Astrocyte (in vitro differentiated cells and primary cell): ENCODE data around the gene CREB3L1. TPM values are rescaled to one million over a fixed set of nuclear protein-coding genes. Genes with fewer than 3 reads are reported as not detected.

Experiments
- DNase-seq: peaks from one replicate; pipeline ENCODE4 v3.0.0-alpha.2; 2010; ENCODE audit warnings: low read depth
- FAIRE-seq: peaks from 2 replicates; lab custom pipeline; 2011; peaks lifted over from hg19 to GRCh38; lab: Jason Lieb, UNC
- H2AFZ ChIP-seq: 2 replicates; pipeline ENCODE4 v1.6.0; 2012; ENCODE audit warnings: low read depth, low read length, inconsistent platforms
- H3K27ac ChIP-seq: 2 replicates; pipeline ENCODE4 v1.5.1; 2011; ENCODE audit warnings: low read depth, low read length, inconsistent platforms
- H3K27me3 ChIP-seq: 2 replicates; pipeline ENCODE4 v1.6.0; 2011; ENCODE audit warnings: low read length, inconsistent platforms; ENCODE audit not compliant: insufficient read depth
- H3K36me3 ChIP-seq: 2 replicates; pipeline ENCODE4 v1.5.1; 2011; ENCODE audit warnings: low read length, inconsistent platforms; ENCODE audit not compliant: insufficient read depth
- H3K4me1 ChIP-seq: 2 replicates; pipeline ENCODE4 v1.5.1; 2011; ENCODE audit warnings: low read length, inconsistent platforms; ENCODE audit not compliant: insufficient read depth
- H3K4me2 ChIP-seq: 2 replicates; pipeline ENCODE4 v1.6.0; 2012; ENCODE audit warnings: low read length, inconsistent platforms
- H3K4me3 ChIP-seq: 2 replicates; pipeline ENCODE4 v1.5.1; 2011; ENCODE audit warnings: low read depth, mild to moderate bottlenecking, low read length, inconsistent platforms; ENCODE audit not compliant: insufficient read depth
- H3K79me2 ChIP-seq: 2 replicates; pipeline ENCODE4 v1.6.0; 2012; ENCODE audit warnings: mild to moderate bottlenecking, low read length, inconsistent platforms; ENCODE audit not compliant: insufficient read depth
- H3K9ac ChIP-seq: 2 replicates; pipeline ENCODE4 v1.6.0; 2012; ENCODE audit warnings: mild to moderate bottlenecking, low read length, inconsistent platforms
- H3K9me3 ChIP-seq: 2 replicates; pipeline ENCODE4 v1.5.1; 2012; ENCODE audit warnings: low read depth, mild to moderate bottlenecking, low read length, inconsistent platforms; ENCODE audit not compliant: insufficient read depth
- H4K20me1 ChIP-seq: 2 replicates; pipeline ENCODE4 v1.6.0; 2012; ENCODE audit warnings: low read length, inconsistent platforms; ENCODE audit not compliant: insufficient read depth
- H3K27ac Mint-ChIP-seq: one replicate; pipeline ENCODE4 v1.8.0; 2021; ENCODE audit warnings: mild to moderate bottlenecking, mixed read lengths; ENCODE audit not compliant: unreplicated experiment
- H3K27me3 Mint-ChIP-seq: one replicate; pipeline ENCODE4 v1.8.0; 2021; ENCODE audit warnings: low read depth, mixed read lengths; ENCODE audit not compliant: unreplicated experiment
- H3K36me3 Mint-ChIP-seq: one replicate; pipeline ENCODE4 v1.8.0; 2021; ENCODE audit warnings: low read depth, mixed read lengths; ENCODE audit not compliant: unreplicated experiment
- H3K4me1 Mint-ChIP-seq: one replicate; pipeline ENCODE4 v1.8.0; 2021; ENCODE audit warnings: low read depth, mixed read lengths; ENCODE audit not compliant: unreplicated experiment
- H3K4me3 Mint-ChIP-seq: one replicate; pipeline ENCODE4 v1.8.0; 2021; ENCODE audit warnings: mild to moderate bottlenecking, moderate library complexity, mixed read lengths; ENCODE audit not compliant: unreplicated experiment
- H3K9me3 Mint-ChIP-seq: one replicate; pipeline ENCODE4 v1.8.0; 2021; ENCODE audit warnings: mild to moderate bottlenecking, mixed read lengths; ENCODE audit not compliant: unreplicated experiment
- CTCF ChIP-seq: IDR thresholded peaks from 2 replicates; pipeline ENCODE4 v1.5.1; 2011; ENCODE audit warnings: low read depth, mild to moderate bottlenecking, inconsistent platforms, low read length, moderate library complexity; ENCODE audit not compliant: insufficient read depth
- EZH2 ChIP-seq: IDR thresholded peaks from 2 replicates; pipeline ENCODE4 v1.6.1; 2012; ENCODE audit warnings: mild to moderate bottlenecking, low read length, inconsistent platforms; ENCODE audit not compliant: insufficient read depth
- total RNA-seq: library from RNA; stranded (reverse); gene quantifications from 2 replicates; pipeline ENCODE4 v1.2.1, GENCODE V29; 2021

Gene CREB3L1
- total RNA-seq, 1 donor from 2014 or later: 324 TPM

GRCh38 chr11:46234311-46234710 lies 43.2 kb upstream of the CREB3L1 start:
- FAIRE-seq (no peak), DNase-seq (no peak)
- no peak for TF ChIP-seq CTCF
- Histone ChIP-seq H2AFZ (peak overlapping the region; percentile 18), H3K36me3 (no peaks in the 10 kb centered on the region), H3K27ac (no peak overlapping the region), H3K27me3 (no peaks in the 10 kb centered on the region), H3K4me3 (no peak overlapping the region), H3K79me2 (no peaks in the 10 kb centered on the region), H3K4me2 (no peak overlapping the region), H4K20me1 (no peaks in the 10 kb centered on the region), H3K9me3 (no peaks in the 10 kb centered on the region), H3K9ac (no peak overlapping the region), H3K4me1 (peaks cover 18% of the 10 kb centered on the region)
- H3K27me3 Mint-ChIP-seq: no peaks in the 10 kb centered on the region
- no peak overlapping the region for H3K27ac Mint-ChIP-seq
- peaks cover 14% of the 10 kb centered on the region for H3K4me1 Mint-ChIP-seq
- no peak overlapping the region for H3K4me3 Mint-ChIP-seq
- no peaks in the 10 kb centered on the region for H3K9me3 Mint-ChIP-seq
- H3K36me3 Mint-ChIP-seq: no peaks in the 10 kb centered on the region

DNA sequence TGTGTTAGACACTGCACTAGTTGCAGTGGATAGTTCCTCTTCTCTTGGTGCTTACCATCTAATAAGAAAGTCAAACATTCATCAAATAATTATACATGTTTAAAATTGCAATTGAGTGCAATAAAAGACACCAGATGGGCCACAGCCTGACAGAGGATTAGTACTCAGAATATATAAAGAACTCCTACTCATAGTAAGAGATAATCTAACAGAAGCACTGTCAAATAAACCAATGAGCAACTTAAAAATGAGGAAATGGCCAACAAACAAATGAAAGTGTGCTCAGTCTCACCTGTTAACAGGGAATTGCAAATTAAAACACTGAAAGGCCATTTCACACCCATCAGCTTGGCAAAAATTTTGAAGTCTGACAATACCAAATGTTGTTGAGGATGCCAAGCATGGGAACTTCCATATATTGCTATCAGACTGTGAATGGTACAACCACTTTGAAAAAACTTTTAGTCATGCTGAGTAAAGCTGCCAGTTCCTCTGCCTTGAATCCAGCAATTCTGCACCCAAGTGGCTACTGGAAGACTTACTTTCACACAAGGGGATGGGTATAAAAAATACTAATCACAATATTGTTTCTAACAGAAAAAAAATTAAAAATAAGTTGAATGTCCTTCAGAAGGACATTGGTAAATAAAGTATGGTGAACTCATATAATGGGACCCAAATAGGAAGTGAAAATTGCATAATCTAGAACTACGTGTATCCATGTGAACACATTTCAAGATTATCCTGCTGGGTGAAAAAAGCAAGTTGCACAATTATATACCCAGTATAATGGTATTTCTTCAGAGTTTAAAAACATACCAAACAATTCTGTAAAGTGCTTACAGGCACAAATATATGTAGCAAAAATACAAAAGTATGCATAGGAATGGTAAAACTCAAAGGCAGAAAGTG lies 41.4 kb upstream of the CREB3L1 start:
- Histone ChIP-seq H2AFZ (no peak overlapping the region), H3K4me1 (peaks cover 28% of the 10 kb centered on the region), H3K4me3 (no peak overlapping the region), H3K9me3 (no peaks in the 10 kb centered on the region), H4K20me1 (no peaks in the 10 kb centered on the region), H3K27ac (no peak overlapping the region), H3K9ac (no peak overlapping the region), H3K36me3 (no peaks in the 10 kb centered on the region), H3K27me3 (no peaks in the 10 kb centered on the region), H3K4me2 (no peak overlapping the region), H3K79me2 (no peaks in the 10 kb centered on the region)
- H3K27me3 Mint-ChIP-seq: no peaks in the 10 kb centered on the region
- H3K9me3 Mint-ChIP-seq: no peaks in the 10 kb centered on the region
- no peak for FAIRE-seq
- peak overlapping the region; percentile 36 for H3K27ac Mint-ChIP-seq
- no peaks in the 10 kb centered on the region for H3K36me3 Mint-ChIP-seq
- DNase-seq: no peak
- H3K4me3 Mint-ChIP-seq: no peak overlapping the region
- peaks cover 22% of the 10 kb centered on the region for H3K4me1 Mint-ChIP-seq
- no peak for TF ChIP-seq CTCF
- no peak for TF ChIP-seq EZH2

DNA sequence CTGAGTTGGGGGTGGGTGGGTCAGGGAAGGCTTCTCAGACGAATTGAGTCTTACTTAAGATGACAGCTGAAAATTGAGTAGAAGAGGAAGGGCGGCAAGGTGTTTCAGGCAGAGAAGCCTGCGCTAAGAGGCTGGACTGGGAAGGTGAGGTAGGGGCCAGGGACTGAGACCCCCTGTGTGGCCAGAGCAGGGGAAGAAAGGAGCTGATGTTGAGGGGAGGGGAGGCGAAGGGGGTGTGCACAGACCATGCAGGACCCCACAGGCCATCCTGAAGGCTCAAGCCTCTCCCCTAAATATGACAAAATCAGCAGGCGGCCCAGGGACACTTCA lies 40.6 kb upstream of the CREB3L1 start:
- Mint-ChIP-seq H3K36me3 (no peaks in the 10 kb centered on the region), H3K4me3 (peak overlapping the region; percentile 86), H3K27me3 (no peaks in the 10 kb centered on the region), H3K4me1 (peaks cover 27% of the 10 kb centered on the region), H3K9me3 (no peaks in the 10 kb centered on the region), H3K27ac (peak overlapping the region; percentile 91)
- Histone ChIP-seq H3K27me3 (no peaks in the 10 kb centered on the region), H3K4me2 (peak overlapping the region; percentile 89), H3K36me3 (no peaks in the 10 kb centered on the region), H3K4me3 (peak overlapping the region; percentile 67), H3K4me1 (peaks cover 28% of the 10 kb centered on the region), H2AFZ (peak overlapping the region; percentile 81), H3K9ac (peak overlapping the region; percentile 38), H3K79me2 (no peaks in the 10 kb centered on the region), H3K9me3 (no peaks in the 10 kb centered on the region), H3K27ac (peak overlapping the region; percentile 74), H4K20me1 (no peaks in the 10 kb centered on the region)
- TF ChIP-seq EZH2 (no peak), CTCF (no peak)
- FAIRE-seq (no peak), DNase-seq (no peak)
